Measurements from ENCODE around the gene QTRT2.

QTRT2 gene

DNA sequence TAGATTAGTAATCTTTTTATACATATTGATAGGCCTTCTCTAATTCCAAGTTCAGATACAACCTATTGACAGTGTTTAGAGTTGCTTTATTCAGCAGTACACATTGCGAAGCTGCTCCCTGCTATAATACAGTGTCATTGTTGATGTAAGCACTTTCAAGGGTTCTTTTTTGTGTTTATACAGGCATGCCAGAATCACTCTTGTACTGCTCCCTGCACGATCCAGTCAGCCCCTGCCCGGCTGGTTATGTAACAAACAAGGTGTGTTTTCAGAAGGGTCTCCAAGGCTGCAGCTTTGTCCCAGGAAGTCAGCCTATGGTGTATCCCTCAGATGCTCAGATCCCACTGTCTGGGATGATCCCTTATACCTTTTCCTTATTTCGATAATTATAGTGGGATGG, 11.3 kb downstream of the QTRT2 start:
- Histone ChIP-seq H3K27me3 (ENCODE audit: insufficient read depth, poor library complexity, severe bottlenecking) (no peaks in the 10 kb centered on the region), H3K4me3 (replicated peaks; ENCODE audit: insufficient read depth, low read length) (no peak overlapping the region), H3K27ac (replicated peaks) (no peak overlapping the region)
- no peak for TF ChIP-seq SPI1 (IDR thresholded peaks at IDR 0.05; ENCODE audit: borderline replicate concordance, low read depth)
- TF ChIP-seq, protein P1, sequence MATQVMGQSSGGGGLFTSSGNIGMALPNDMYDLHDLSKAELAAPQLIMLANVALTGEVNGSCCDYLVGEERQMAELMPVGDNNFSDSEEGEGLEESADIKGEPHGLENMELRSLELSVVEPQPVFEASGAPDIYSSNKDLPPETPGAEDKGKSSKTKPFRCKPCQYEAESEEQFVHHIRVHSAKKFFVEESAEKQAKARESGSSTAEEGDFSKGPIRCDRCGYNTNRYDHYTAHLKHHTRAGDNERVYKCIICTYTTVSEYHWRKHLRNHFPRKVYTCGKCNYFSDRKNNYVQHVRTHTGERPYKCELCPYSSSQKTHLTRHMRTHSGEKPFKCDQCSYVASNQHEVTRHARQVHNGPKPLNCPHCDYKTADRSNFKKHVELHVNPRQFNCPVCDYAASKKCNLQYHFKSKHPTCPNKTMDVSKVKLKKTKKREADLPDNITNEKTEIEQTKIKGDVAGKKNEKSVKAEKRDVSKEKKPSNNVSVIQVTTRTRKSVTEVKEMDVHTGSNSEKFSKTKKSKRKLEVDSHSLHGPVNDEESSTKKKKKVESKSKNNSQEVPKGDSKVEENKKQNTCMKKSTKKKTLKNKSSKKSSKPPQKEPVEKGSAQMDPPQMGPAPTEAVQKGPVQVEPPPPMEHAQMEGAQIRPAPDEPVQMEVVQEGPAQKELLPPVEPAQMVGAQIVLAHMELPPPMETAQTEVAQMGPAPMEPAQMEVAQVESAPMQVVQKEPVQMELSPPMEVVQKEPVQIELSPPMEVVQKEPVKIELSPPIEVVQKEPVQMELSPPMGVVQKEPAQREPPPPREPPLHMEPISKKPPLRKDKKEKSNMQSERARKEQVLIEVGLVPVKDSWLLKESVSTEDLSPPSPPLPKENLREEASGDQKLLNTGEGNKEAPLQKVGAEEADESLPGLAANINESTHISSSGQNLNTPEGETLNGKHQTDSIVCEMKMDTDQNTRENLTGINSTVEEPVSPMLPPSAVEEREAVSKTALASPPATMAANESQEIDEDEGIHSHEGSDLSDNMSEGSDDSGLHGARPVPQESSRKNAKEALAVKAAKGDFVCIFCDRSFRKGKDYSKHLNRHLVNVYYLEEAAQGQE (IDR thresholded peaks at IDR 0.05; ENCODE audit: insufficient replicate concordance, low read depth): no peak
- no peak for DNase-seq (ENCODE audit: low read depth in 1 of 2, low spot score in 1 of 2)

DNA sequence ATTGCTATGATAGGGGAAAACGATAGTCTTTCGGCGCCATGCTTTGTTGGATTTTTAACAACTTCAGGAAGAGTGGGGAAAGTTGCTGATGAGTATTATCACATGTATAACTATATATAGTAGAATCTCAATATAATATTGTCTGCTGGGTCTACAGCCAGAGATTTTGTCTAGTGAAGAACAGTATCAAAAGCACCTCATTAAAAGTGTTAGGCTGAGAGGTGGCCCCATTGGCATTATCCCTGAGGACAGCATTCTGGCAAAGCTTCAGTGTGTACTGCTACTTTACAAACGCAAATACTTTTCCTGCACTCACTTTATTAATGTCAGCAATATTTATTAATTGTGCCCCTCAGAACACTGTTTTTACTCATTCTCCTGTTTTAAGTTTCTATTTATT, 11.8 kb downstream of the QTRT2 start:
- TF ChIP-seq, protein P1 (IDR thresholded peaks at IDR 0.05; ENCODE audit: insufficient replicate concordance, low read depth): no peak
- no peak for TF ChIP-seq GABPA (IDR thresholded peaks at IDR 0.05; ENCODE audit: low read depth)
- no peak for TF ChIP-seq SPI1 (IDR thresholded peaks at IDR 0.05; ENCODE audit: borderline replicate concordance, low read depth)
- TF ChIP-seq POLR2AphosphoS5 (IDR thresholded peaks at IDR 0.05; ENCODE audit: low read depth): no peak
- TF ChIP-seq, protein P2, sequence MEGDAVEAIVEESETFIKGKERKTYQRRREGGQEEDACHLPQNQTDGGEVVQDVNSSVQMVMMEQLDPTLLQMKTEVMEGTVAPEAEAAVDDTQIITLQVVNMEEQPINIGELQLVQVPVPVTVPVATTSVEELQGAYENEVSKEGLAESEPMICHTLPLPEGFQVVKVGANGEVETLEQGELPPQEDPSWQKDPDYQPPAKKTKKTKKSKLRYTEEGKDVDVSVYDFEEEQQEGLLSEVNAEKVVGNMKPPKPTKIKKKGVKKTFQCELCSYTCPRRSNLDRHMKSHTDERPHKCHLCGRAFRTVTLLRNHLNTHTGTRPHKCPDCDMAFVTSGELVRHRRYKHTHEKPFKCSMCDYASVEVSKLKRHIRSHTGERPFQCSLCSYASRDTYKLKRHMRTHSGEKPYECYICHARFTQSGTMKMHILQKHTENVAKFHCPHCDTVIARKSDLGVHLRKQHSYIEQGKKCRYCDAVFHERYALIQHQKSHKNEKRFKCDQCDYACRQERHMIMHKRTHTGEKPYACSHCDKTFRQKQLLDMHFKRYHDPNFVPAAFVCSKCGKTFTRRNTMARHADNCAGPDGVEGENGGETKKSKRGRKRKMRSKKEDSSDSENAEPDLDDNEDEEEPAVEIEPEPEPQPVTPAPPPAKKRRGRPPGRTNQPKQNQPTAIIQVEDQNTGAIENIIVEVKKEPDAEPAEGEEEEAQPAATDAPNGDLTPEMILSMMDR (IDR thresholded peaks at IDR 0.05; ENCODE audit: insufficient read depth, low read length): no peak
- H3K27ac ChIP-seq (replicated peaks): no peak overlapping the region
- no peak overlapping the region for H3K4me3 ChIP-seq (replicated peaks; ENCODE audit: insufficient read depth, low read length)
- no peak for DNase-seq (ENCODE audit: low read depth in 1 of 2, low spot score in 1 of 2)
- no peaks in the 10 kb centered on the region for H3K27me3 ChIP-seq (ENCODE audit: insufficient read depth, poor library complexity, severe bottlenecking)

DNA sequence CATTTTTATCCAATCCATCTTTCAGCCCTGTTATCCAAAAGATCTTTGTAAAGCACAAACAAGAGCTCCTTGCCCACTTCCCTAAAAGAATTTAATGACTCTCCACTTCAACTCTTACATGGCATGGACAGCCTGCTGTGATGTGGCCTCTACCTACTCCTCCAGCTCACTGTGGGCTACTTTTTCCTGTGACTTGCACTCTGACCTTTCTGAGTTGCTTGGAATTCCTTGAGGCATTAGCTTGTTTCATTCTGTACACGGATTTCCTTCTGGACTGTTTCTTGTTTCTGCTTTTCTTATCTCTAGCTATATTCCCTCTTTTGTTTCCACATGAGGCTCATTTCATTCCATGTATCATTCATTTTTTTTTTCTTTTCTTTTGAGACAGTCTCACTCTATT, 15.2 kb downstream of the QTRT2 start:
- DNase-seq (ENCODE audit: low read depth in 1 of 2, low spot score in 1 of 2): no peak
- no peak overlapping the region for H3K27ac ChIP-seq (replicated peaks)
- TF ChIP-seq, protein P1 (IDR thresholded peaks at IDR 0.05; ENCODE audit: insufficient replicate concordance, low read depth): no peak
- TF ChIP-seq POLR2AphosphoS5 (IDR thresholded peaks at IDR 0.05; ENCODE audit: low read depth): no peak
- TF ChIP-seq, protein P2 (IDR thresholded peaks at IDR 0.05; ENCODE audit: insufficient read depth, low read length): no peak
- no peak for TF ChIP-seq GABPA (IDR thresholded peaks at IDR 0.05; ENCODE audit: low read depth)
- no peak for TF ChIP-seq SPI1 (IDR thresholded peaks at IDR 0.05; ENCODE audit: borderline replicate concordance, low read depth)
- no peaks in the 10 kb centered on the region for H3K27me3 ChIP-seq (ENCODE audit: insufficient read depth, poor library complexity, severe bottlenecking)
- no peak overlapping the region for H3K4me3 ChIP-seq (replicated peaks; ENCODE audit: insufficient read depth, low read length)

DNA sequence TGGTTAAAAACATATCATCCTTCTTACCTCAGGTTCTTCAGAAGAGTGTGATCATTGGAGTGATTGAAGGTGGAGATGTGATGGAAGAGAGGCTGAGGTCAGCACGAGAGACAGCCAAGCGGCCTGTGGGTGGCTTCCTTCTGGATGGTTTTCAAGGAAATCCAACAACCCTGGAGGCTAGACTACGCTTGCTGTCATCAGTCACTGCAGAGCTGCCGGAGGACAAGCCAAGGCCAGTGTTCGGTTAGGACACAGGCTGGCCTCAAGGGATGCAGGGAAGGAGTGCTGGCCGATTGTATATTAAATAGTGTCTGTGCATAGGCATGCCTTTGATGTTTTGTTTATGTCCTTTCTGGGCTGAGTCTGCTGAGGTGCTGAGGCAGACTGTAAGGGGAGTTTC, 20.2 kb downstream of the QTRT2 start:
- no peaks in the 10 kb centered on the region for H3K27me3 ChIP-seq (ENCODE audit: insufficient read depth, poor library complexity, severe bottlenecking)
- H3K4me3 ChIP-seq (replicated peaks; ENCODE audit: insufficient read depth, low read length): no peak overlapping the region
- no peak for DNase-seq (ENCODE audit: low read depth in 1 of 2, low spot score in 1 of 2)
- TF ChIP-seq GABPA (IDR thresholded peaks at IDR 0.05; ENCODE audit: low read depth) (no peak), POLR2AphosphoS5 (IDR thresholded peaks at IDR 0.05; ENCODE audit: low read depth) (no peak), SPI1 (IDR thresholded peaks at IDR 0.05; ENCODE audit: borderline replicate concordance, low read depth) (no peak)
- TF ChIP-seq, protein P2 (IDR thresholded peaks at IDR 0.05; ENCODE audit: insufficient read depth, low read length): no peak
- TF ChIP-seq, protein P1 (IDR thresholded peaks at IDR 0.05; ENCODE audit: insufficient replicate concordance, low read depth): no peak
- H3K27ac ChIP-seq (replicated peaks): no peak overlapping the region

All from HL-60 (cell line).